H9 (cell line): ENCODE measurements around the gene DNAJC15. TPM values are rescaled to one million over a fixed set of nuclear protein-coding genes. Genes with fewer than 3 reads are reported as not detected.

Source experiments
- DNase-seq: peaks from one replicate; pipeline ENCODE4 v3.0.0-alpha.2; 2017
- H2AFZ ChIP-seq: one replicate; pipeline ENCODE4 v1.6.1; 2013; ENCODE audit warnings: mild to moderate bottlenecking, low read length, control low read depth, moderate library complexity
- H2AK5ac ChIP-seq: 2 replicates; pipeline ENCODE4 v1.6.1; 2013; ENCODE audit warnings: low read length, control low read depth, mixed read lengths; ENCODE audit not compliant: insufficient read length
- H2BK120ac ChIP-seq: one replicate; pipeline ENCODE4 v1.6.1; 2013; ENCODE audit warnings: low read depth, mild to moderate bottlenecking, low read length, control low read depth, inconsistent platforms; ENCODE audit not compliant: poor library complexity, severe bottlenecking
- H2BK12ac ChIP-seq: 2 replicates; pipeline ENCODE4 v1.6.1; 2013; ENCODE audit warnings: low read length, control low read depth, mixed read lengths, low read depth; ENCODE audit not compliant: insufficient read length
- H2BK15ac ChIP-seq: 2 replicates; pipeline ENCODE4 v1.6.1; 2013; ENCODE audit warnings: low read depth, low read length, control low read depth
- H2BK20ac ChIP-seq: one replicate; pipeline ENCODE4 v1.6.1; 2013; ENCODE audit warnings: low read depth, mild to moderate bottlenecking, low read length, control low read depth, inconsistent platforms; ENCODE audit not compliant: poor library complexity, severe bottlenecking
- H2BK5ac ChIP-seq: 2 replicates; pipeline ENCODE4 v1.6.1; 2013; ENCODE audit warnings: low read length, control low read depth, mixed read lengths; ENCODE audit not compliant: insufficient read length
- H3K14ac ChIP-seq: 2 replicates; pipeline ENCODE4 v1.6.1; 2013; ENCODE audit warnings: low read length, control low read depth; ENCODE audit not compliant: insufficient read depth
- H3K18ac ChIP-seq: 2 replicates; pipeline ENCODE4 v1.6.1; 2013; ENCODE audit warnings: low read depth, mild to moderate bottlenecking, mixed read lengths, low read length, control low read depth; ENCODE audit not compliant: insufficient read length
- H3K23ac ChIP-seq: 2 replicates; pipeline ENCODE4 v1.6.1; 2013; ENCODE audit warnings: low read length, control low read depth, mixed read lengths, low read depth; ENCODE audit not compliant: insufficient read length
- H3K23me2 ChIP-seq: 2 replicates; pipeline ENCODE4 v1.6.1; 2013; ENCODE audit warnings: low read depth, mild to moderate bottlenecking, mixed read lengths, low read length, control low read depth; ENCODE audit not compliant: insufficient read length, poor library complexity, severe bottlenecking
- H3K27ac ChIP-seq: 2 replicates; pipeline ENCODE4 v1.5.1; 2013; ENCODE audit warnings: low read length, control low read depth, mixed read lengths, low read depth; ENCODE audit not compliant: insufficient read length
- H3K27me3 ChIP-seq: 2 replicates; pipeline ENCODE4 v1.6.1; 2013; ENCODE audit warnings: low read length, control low read depth, inconsistent platforms; ENCODE audit not compliant: insufficient read depth
- H3K4ac ChIP-seq: 2 replicates; pipeline ENCODE4 v1.6.1; 2013; ENCODE audit warnings: low read depth, mild to moderate bottlenecking, control low read depth, inconsistent platforms, low read length, moderate library complexity
- H3K4me1 ChIP-seq: 2 replicates; pipeline ENCODE4 v1.6.1; 2013; ENCODE audit warnings: low read length, control low read depth, inconsistent platforms; ENCODE audit not compliant: insufficient read depth
- H3K4me2 ChIP-seq: 2 replicates; pipeline ENCODE4 v1.6.1; 2013; ENCODE audit warnings: low read length, control low read depth, mixed read lengths; ENCODE audit not compliant: insufficient read length, insufficient read depth
- H3K56ac ChIP-seq: 2 replicates; pipeline ENCODE4 v1.6.1; 2013; ENCODE audit warnings: low read depth, mild to moderate bottlenecking, mixed read lengths, low read length, control low read depth; ENCODE audit not compliant: insufficient read length
- H3K79me1 ChIP-seq: 2 replicates; pipeline ENCODE4 v1.6.1; 2013; ENCODE audit warnings: low read depth, mild to moderate bottlenecking, moderate library complexity, low read length, control low read depth, inconsistent platforms; ENCODE audit not compliant: insufficient read depth, poor library complexity, severe bottlenecking
- H3K79me2 ChIP-seq: 2 replicates; pipeline ENCODE4 v1.6.1; 2013; ENCODE audit warnings: low read length, control low read depth, inconsistent platforms; ENCODE audit not compliant: insufficient read depth
- H3K9ac ChIP-seq: 2 replicates; pipeline ENCODE4 v1.6.1; 2013; ENCODE audit warnings: low read length, control low read depth, mixed read lengths; ENCODE audit not compliant: insufficient read length; ENCODE audit errors: extremely low read depth
- H3K9me3 ChIP-seq: one replicate; pipeline ENCODE4 v1.6.1; 2013; ENCODE audit warnings: low read depth, low read length, inconsistent platforms; ENCODE audit not compliant: control insufficient read depth
- H3T11ph ChIP-seq: one replicate; pipeline ENCODE4 v1.6.1; 2013; ENCODE audit warnings: mild to moderate bottlenecking, low read length, control low read depth, inconsistent platforms
- H4K20me1 ChIP-seq: one replicate; pipeline ENCODE4 v1.6.1; 2013; ENCODE audit not compliant: control insufficient read depth, insufficient read length, insufficient read depth
- H4K5ac ChIP-seq: 2 replicates; pipeline ENCODE4 v1.6.1; 2013; ENCODE audit warnings: low read depth, mild to moderate bottlenecking, mixed read lengths, low read length, control low read depth; ENCODE audit not compliant: insufficient read length
- H4K8ac ChIP-seq: replicated peaks from 2 replicates; pipeline ENCODE4 v1.6.1; 2013; ENCODE audit warnings: low read length, control low read depth, mixed read lengths, low read depth; ENCODE audit not compliant: insufficient read length
- H4K91ac ChIP-seq: 2 replicates; pipeline ENCODE4 v1.6.1; 2013; ENCODE audit warnings: low read depth, mild to moderate bottlenecking, moderate library complexity, mixed read lengths, low read length, control low read depth; ENCODE audit not compliant: insufficient read length
- H3K27ac Mint-ChIP-seq, 3 experiments: 2 replicates in 2 of 3; 3 replicates in 1 of 3; pipeline ENCODE4 v1.8.0; 2020 to 2021; ENCODE audit warnings: mixed read lengths in 3 of 3, mild to moderate bottlenecking in 1 of 3, moderate library complexity in 1 of 3
- H3K27me3 Mint-ChIP-seq: 2 replicates; pipeline ENCODE4 v1.8.0; 2021; ENCODE audit warnings: low read depth, mild to moderate bottlenecking, moderate library complexity, mixed read lengths
- H3K36me3 Mint-ChIP-seq, 3 experiments: 2 replicates in 2 of 3; 3 replicates in 1 of 3; pipeline ENCODE4 v1.8.0; 2020 to 2021; ENCODE audit warnings: low read depth in 3 of 3, mixed read lengths in 3 of 3; ENCODE audit not compliant: insufficient read depth in 1 of 3
- H3K4me1 Mint-ChIP-seq, 2 experiments: 2 replicates each; pipeline ENCODE4 v1.8.0; 2020; ENCODE audit warnings: mixed read lengths in 2 of 2
- H3K4me3 Mint-ChIP-seq, 2 experiments: 2 replicates in 1 of 2; 3 replicates in 1 of 2; pipeline ENCODE4 v1.8.0; 2020 to 2021; ENCODE audit warnings: mild to moderate bottlenecking in 2 of 2, mixed read lengths in 2 of 2, moderate library complexity in 1 of 2
- H3K9me3 Mint-ChIP-seq, 2 experiments: 2 replicates in 1 of 2; 3 replicates in 1 of 2; pipeline ENCODE4 v1.8.0; 2020; ENCODE audit warnings: mild to moderate bottlenecking in 2 of 2, mixed read lengths in 2 of 2, moderate library complexity in 1 of 2
- WGBS: extraction: QIAGEN DNeasy Blood & Tissue Kit; methylation state at CpG from one replicate; pipeline ENCODE4 v1.1.7; 2013; ENCODE audit warnings: missing lambda C conversion rate, low lambda C conversion rate, mixed read lengths; ENCODE audit not compliant: insufficient read length; ENCODE audit errors: extremely low coverage; 5-methylcytosine and 5-hydroxymethylcytosine counted together
- total RNA-seq: library from RNA; stranded (reverse); gene quantifications from 2 replicates; pipeline ENCODE4 v1.2.1, GENCODE V29; 2021
- TF ChIP-seq, protein P1 (sequence below): fragments of 200-600 bp; sonication (generic); conservative IDR thresholded peaks from 3 replicates; pipeline ENCODE4 v1.8.0; 2021; ENCODE audit warnings: antibody characterized with exemption, mild to moderate bottlenecking

DNAJC15 gene
- total RNA-seq, 1 experiment from 2014 or later, result 13.4 TPM

DNA sequence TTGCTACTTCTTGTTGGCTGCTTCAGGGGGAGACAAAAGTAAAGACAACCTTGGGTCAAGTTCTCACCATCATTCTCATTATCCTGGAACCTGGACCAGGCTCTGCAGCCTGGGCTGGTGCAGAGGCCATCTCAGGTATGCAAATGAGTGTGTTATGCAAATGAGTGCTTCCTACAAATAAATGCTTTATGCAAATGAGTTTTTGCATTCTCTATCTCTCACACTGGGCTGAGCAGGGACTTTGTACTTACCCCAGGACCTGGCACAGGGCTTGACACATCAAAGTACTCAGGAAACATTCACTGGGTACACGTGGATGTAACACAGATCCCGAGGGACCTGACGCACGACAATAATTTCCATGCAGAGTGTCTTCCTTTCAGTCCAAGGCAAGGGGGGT lies 103.0 kb downstream of the DNAJC15 start:
- no peak for DNase-seq
- no peak overlapping the region for H3K27ac ChIP-seq
- no peak overlapping the region for H2BK5ac ChIP-seq
- no peaks in the 10 kb centered on the region for H4K20me1 ChIP-seq
- no peaks in the 10 kb centered on the region for H3K27me3 ChIP-seq
- no CpG with 5 or more reads among the region's 4 CpGs for WGBS
- no peak overlapping the region for H4K8ac ChIP-seq
- H3K18ac ChIP-seq, result no peak overlapping the region
- H3K36me3 Mint-ChIP-seq, result no peaks in the 10 kb centered on the region
- H3K4me3 Mint-ChIP-seq, result 0 out of 5 replicates have a peak overlapping the region, but pooled peaks of 1 of the 2 experiments have one; percentile 4
- no peak overlapping the region for H2BK15ac ChIP-seq
- no peak overlapping the region for H4K5ac ChIP-seq
- no peak overlapping the region for H2BK20ac ChIP-seq
- no peak overlapping the region for H3K9ac ChIP-seq
- TF ChIP-seq, protein P1, sequence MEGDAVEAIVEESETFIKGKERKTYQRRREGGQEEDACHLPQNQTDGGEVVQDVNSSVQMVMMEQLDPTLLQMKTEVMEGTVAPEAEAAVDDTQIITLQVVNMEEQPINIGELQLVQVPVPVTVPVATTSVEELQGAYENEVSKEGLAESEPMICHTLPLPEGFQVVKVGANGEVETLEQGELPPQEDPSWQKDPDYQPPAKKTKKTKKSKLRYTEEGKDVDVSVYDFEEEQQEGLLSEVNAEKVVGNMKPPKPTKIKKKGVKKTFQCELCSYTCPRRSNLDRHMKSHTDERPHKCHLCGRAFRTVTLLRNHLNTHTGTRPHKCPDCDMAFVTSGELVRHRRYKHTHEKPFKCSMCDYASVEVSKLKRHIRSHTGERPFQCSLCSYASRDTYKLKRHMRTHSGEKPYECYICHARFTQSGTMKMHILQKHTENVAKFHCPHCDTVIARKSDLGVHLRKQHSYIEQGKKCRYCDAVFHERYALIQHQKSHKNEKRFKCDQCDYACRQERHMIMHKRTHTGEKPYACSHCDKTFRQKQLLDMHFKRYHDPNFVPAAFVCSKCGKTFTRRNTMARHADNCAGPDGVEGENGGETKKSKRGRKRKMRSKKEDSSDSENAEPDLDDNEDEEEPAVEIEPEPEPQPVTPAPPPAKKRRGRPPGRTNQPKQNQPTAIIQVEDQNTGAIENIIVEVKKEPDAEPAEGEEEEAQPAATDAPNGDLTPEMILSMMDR, result no peak
- H3K4ac ChIP-seq, result no peak overlapping the region
- peaks cover 11% of the 10 kb centered on the region; the same call in 1 of the 2 replicates for H3K4me1 ChIP-seq
- H3T11ph ChIP-seq, result no peak overlapping the region
- no peaks in the 10 kb centered on the region for H3K23me2 ChIP-seq
- no peak overlapping the region for H2BK120ac ChIP-seq
- H3K4me2 ChIP-seq, result no peak overlapping the region
- no peak overlapping the region for H3K14ac ChIP-seq
- no peak overlapping the region for H3K56ac ChIP-seq
- no peaks in the 10 kb centered on the region for H3K79me1 ChIP-seq
- no peaks in the 10 kb centered on the region for H3K9me3 ChIP-seq
- no peaks in the 10 kb centered on the region for H3K79me2 ChIP-seq
- no peak overlapping the region for H2BK12ac ChIP-seq
- H3K4me1 Mint-ChIP-seq, result peaks cover 19 to 21% of the 10 kb centered on the region in 2 experiments
- no peak overlapping the region for H4K91ac ChIP-seq
- H3K23ac ChIP-seq, result no peak overlapping the region
- no peak overlapping the region for H2AFZ ChIP-seq
- H2AK5ac ChIP-seq, result no peak overlapping the region
- H3K27ac Mint-ChIP-seq, result no peak overlapping the region
- no peaks in the 10 kb centered on the region for H3K9me3 Mint-ChIP-seq
- H3K27me3 Mint-ChIP-seq, result no peaks in the 10 kb centered on the region
